GM12865 (cell line): ENCODE results near the gene VSTM2L.

ENCODE experiments used
- DNase-seq: peaks from one replicate; pipeline ENCODE4 v3.0.0; 2010; ENCODE audit warnings: low read depth
- H3K4me3 ChIP-seq: 2 replicates; pipeline ENCODE4 v1.5.1; 2011; ENCODE audit warnings: mild to moderate bottlenecking, low read depth, low read length, control low read depth
- CTCF ChIP-seq: IDR thresholded peaks from 2 replicates; pipeline ENCODE4 v1.5.1; 2011; ENCODE audit warnings: low read length, control low read depth, low read depth, inconsistent platforms; ENCODE audit not compliant: insufficient read depth; ENCODE audit errors: missing control alignments

VSTM2L gene

GRCh38 chr20:37977786-37978185 lies 74.9 kb downstream of the VSTM2L start:
- H3K4me3 ChIP-seq = no peak overlapping the region
- DNase-seq = no peak
- no peak for TF ChIP-seq CTCF

- DNase-seq = no peak
- no peak for TF ChIP-seq CTCF
- H3K4me3 ChIP-seq = no peak overlapping the region
Measured at GRCh38 chr20:37979021-37979985, 76.4 kb downstream of the VSTM2L start.

GRCh38 chr20:37980383-37980782 lies 77.5 kb downstream of the VSTM2L start:
- H3K4me3 ChIP-seq = no peak overlapping the region
- no peak for DNase-seq
- no peak for TF ChIP-seq CTCF

- no peak overlapping the region for H3K4me3 ChIP-seq
- TF ChIP-seq CTCF = no peak
- DNase-seq = no peak
Measured at GRCh38 chr20:37980876-37981275, 77.9 kb downstream of the VSTM2L start.

- DNase-seq = no peak
- no peak overlapping the region for H3K4me3 ChIP-seq
- TF ChIP-seq CTCF = no peak
Measured at GRCh38 chr20:37981568-37981967, 78.6 kb downstream of the VSTM2L start.

- TF ChIP-seq CTCF = no peak
- DNase-seq = no peak
- H3K4me3 ChIP-seq = no peak overlapping the region
Measured at GRCh38 chr20:37983286-37983685, 80.4 kb downstream of the VSTM2L start.
